OCI-LY7 (cell line): ENCODE data around the gene RAB1A.

Source experiments
- EZH2phosphoT487 ChIP-seq: fragments of 200-600 bp; sonication (generic); IDR thresholded peaks from 2 replicates; pipeline ENCODE4 v1.6.1; 2018; ENCODE audit warnings: low read depth, borderline replicate concordance, mild to moderate bottlenecking, mixed run types, antibody characterized with exemption, low read length, moderate library complexity, mixed read lengths
- TF ChIP-seq, protein P1 (sequence below): fragments of 200-600 bp; sonication (generic); conservative IDR thresholded peaks from 2 replicates; pipeline ENCODE4 v1.5.1; 2014; ENCODE audit warnings: mild to moderate bottlenecking, antibody characterized with exemption, low read length, moderate library complexity, mixed read lengths

DNA sequence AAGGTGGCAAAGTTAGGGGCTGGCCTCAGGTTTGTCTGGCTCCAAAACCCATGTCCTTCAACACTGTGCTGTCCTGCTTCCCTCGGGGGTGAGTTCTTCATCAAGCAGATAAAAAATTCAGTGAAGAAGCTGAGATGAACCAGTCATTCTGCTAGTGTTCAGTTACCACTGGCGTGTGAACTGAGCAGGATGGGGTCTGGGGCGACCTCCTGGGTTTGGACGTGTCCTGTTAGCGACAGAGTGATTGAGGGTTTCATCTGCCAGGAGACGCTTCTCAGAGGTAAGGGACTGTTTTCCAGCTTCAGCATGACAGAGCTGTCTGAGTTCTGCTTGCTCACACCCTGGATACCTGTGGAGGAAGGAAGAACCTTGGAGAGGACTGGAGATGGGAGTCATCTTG lies 59.0 kb downstream of the RAB1A start:
- TF ChIP-seq, protein P1, sequence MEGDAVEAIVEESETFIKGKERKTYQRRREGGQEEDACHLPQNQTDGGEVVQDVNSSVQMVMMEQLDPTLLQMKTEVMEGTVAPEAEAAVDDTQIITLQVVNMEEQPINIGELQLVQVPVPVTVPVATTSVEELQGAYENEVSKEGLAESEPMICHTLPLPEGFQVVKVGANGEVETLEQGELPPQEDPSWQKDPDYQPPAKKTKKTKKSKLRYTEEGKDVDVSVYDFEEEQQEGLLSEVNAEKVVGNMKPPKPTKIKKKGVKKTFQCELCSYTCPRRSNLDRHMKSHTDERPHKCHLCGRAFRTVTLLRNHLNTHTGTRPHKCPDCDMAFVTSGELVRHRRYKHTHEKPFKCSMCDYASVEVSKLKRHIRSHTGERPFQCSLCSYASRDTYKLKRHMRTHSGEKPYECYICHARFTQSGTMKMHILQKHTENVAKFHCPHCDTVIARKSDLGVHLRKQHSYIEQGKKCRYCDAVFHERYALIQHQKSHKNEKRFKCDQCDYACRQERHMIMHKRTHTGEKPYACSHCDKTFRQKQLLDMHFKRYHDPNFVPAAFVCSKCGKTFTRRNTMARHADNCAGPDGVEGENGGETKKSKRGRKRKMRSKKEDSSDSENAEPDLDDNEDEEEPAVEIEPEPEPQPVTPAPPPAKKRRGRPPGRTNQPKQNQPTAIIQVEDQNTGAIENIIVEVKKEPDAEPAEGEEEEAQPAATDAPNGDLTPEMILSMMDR, result no peak
- no peak for TF ChIP-seq EZH2phosphoT487
